Left ventricle myocardium inferior (tissue), 1 donor: Measurements from ENCODE around the gene NSMCE1. TPM values are rescaled to one million over a fixed set of nuclear protein-coding genes. Genes with fewer than 3 reads are reported as not detected.
A peak's percentile ranks its signal among the peaks of the same experiment; 100 is the strongest.

Experiments
- DNase-seq: peaks from one replicate; pipeline ENCODE4 v3.0.0-alpha.2; 2020
- H3K27ac ChIP-seq: fragments of 200-600 bp; replicated peaks from 2 replicates; pipeline ENCODE4 v1.8.0; 2021
- H3K27me3 ChIP-seq: fragments of 200-600 bp; 2 replicates; pipeline ENCODE4 v1.8.0; 2021; ENCODE audit warnings: low read depth
- H3K36me3 ChIP-seq: fragments of 200-600 bp; 2 replicates; pipeline ENCODE4 v1.8.0; 2021
- H3K4me1 ChIP-seq: fragments of 200-600 bp; 2 replicates; pipeline ENCODE4 v1.8.0; 2021
- H3K4me3 ChIP-seq: fragments of 200-600 bp; 2 replicates; pipeline ENCODE4 v1.8.0; 2021; ENCODE audit warnings: mild to moderate bottlenecking, moderate library complexity
- H3K9me3 ChIP-seq: fragments of 200-600 bp; replicated peaks from 2 replicates; pipeline ENCODE4 v1.8.0; 2021
- intact Hi-C: fragments of 100-400 bp; cut with micrococcal nuclease; formaldehyde crosslinking; loops from one replicate; pipeline ENCODE4 v1.11.0; 2022
- total RNA-seq: library from RNA; stranded (reverse); fragmentation: NEBNext Ultra II Directional; extraction: Animal tissue kit (Norgen Biotek cat#: 25700); gene quantifications from one replicate; pipeline ENCODE4 v1.2.1, GENCODE V29; 2021
- TF ChIP-seq, protein P1 (sequence below): fragments of 200-600 bp; IDR thresholded peaks from 2 replicates; pipeline ENCODE4 v1.8.0; 2021; ENCODE audit warnings: antibody characterized with exemption, mild to moderate bottlenecking, borderline replicate concordance
- donor health status: DM: no; HTN: yes; CAD: no; lungs with severe emphysema.

NSMCE1 gene
- total RNA-seq, 1 donor from 2014 or later = 38.6 TPM

DNA sequence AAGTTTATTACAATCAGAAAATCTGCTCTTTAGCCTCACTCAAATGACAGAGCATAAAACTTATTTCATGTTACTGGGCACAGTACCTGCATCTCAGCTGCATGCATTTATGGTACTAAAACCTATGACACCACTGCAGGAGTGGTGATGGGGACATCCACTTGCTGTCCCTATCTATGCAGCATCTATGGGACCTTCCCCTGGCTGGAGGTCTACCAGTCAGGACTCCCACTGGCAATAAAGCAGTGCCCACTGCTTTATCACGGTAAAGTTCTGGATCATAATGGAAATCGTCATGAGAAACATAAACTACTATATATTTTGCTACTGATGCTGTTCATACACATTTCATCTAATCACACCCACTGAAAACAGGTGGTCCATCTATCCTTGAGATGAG is 26.2 kb downstream of the NSMCE1 start:
- no peaks in the 10 kb centered on the region for H3K36me3 ChIP-seq

DNA sequence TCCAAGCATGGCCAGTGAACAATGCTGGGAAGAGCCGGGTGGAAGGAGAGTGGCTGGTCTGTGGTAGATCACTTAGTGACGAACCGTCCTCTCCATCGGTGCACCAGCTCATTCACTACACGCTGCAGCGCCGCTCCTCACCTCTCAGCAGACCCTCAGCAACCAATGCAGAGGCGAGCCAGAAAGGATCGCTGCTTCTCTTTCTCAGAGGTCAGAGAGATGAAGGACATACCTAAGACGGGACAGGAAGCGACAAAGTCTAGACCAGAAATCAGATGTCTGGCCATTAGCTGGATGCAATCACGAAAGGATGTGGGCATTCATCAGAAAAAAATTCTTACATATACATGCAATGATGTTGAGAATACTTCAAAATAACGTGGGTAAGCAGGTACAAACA is 26.9 kb downstream of the NSMCE1 start:
- Histone ChIP-seq H3K27ac (peak overlapping the region; percentile 77), H3K9me3 (no peaks in the 10 kb centered on the region), H3K36me3 (no peaks in the 10 kb centered on the region), H3K27me3 (no peaks in the 10 kb centered on the region), H3K4me3 (no peak overlapping the region), H3K4me1 (peaks cover 82% of the 10 kb centered on the region)
- TF ChIP-seq, protein P1, sequence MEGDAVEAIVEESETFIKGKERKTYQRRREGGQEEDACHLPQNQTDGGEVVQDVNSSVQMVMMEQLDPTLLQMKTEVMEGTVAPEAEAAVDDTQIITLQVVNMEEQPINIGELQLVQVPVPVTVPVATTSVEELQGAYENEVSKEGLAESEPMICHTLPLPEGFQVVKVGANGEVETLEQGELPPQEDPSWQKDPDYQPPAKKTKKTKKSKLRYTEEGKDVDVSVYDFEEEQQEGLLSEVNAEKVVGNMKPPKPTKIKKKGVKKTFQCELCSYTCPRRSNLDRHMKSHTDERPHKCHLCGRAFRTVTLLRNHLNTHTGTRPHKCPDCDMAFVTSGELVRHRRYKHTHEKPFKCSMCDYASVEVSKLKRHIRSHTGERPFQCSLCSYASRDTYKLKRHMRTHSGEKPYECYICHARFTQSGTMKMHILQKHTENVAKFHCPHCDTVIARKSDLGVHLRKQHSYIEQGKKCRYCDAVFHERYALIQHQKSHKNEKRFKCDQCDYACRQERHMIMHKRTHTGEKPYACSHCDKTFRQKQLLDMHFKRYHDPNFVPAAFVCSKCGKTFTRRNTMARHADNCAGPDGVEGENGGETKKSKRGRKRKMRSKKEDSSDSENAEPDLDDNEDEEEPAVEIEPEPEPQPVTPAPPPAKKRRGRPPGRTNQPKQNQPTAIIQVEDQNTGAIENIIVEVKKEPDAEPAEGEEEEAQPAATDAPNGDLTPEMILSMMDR = no peak
- no peak for DNase-seq
- intact Hi-C loops = no loop called here

More for the DNA sequence above, 26.2 kb downstream of the NSMCE1 start:
- DNase-seq = no peak
- intact Hi-C loops = no loop called here
- Histone ChIP-seq H3K9me3 (no peaks in the 10 kb centered on the region), H3K4me3 (peak overlapping the region; percentile 46), H3K27ac (peak overlapping the region; percentile 77), H3K27me3 (no peaks in the 10 kb centered on the region), H3K4me1 (peaks cover 76% of the 10 kb centered on the region)
- TF ChIP-seq, protein P1 = no peak

DNA sequence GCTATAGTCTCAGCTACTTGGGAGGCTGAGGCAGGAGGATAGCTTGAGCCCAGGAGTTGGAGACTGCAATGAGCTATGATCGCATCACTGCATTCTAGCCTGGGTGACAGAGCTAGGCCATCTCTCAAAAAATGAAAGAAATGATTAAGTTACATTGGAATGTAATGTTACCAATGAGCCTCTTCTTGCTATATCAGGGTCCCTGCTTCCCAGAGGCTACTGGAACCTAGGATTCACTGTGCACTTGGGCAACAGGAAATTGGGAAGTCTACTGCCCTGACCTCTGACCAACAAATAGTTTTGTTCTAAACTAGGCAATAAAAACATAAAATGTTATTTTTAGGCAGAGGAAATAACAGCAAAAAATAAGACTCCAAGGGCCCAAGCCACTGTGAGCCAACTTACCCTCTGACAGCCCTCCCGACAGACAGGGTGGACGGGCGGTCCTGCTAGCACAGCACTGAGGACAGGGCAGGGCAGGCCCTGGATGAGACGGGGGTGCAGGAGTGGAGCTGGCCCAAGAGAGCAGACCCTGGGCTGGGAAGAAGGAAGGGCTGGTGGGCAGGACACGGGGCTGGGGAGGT is 27.5 kb downstream of the NSMCE1 start:
- no peak overlapping the region for H3K4me3 ChIP-seq
- H3K27ac ChIP-seq = peak overlapping the region; percentile 77
- DNase-seq = no peak
- TF ChIP-seq, protein P1 = no peak
- no peaks in the 10 kb centered on the region for H3K36me3 ChIP-seq
- peaks cover 82% of the 10 kb centered on the region for H3K4me1 ChIP-seq
- intact Hi-C loops = no loop called here
- H3K27me3 ChIP-seq = no peaks in the 10 kb centered on the region
- H3K9me3 ChIP-seq = no peaks in the 10 kb centered on the region

DNA sequence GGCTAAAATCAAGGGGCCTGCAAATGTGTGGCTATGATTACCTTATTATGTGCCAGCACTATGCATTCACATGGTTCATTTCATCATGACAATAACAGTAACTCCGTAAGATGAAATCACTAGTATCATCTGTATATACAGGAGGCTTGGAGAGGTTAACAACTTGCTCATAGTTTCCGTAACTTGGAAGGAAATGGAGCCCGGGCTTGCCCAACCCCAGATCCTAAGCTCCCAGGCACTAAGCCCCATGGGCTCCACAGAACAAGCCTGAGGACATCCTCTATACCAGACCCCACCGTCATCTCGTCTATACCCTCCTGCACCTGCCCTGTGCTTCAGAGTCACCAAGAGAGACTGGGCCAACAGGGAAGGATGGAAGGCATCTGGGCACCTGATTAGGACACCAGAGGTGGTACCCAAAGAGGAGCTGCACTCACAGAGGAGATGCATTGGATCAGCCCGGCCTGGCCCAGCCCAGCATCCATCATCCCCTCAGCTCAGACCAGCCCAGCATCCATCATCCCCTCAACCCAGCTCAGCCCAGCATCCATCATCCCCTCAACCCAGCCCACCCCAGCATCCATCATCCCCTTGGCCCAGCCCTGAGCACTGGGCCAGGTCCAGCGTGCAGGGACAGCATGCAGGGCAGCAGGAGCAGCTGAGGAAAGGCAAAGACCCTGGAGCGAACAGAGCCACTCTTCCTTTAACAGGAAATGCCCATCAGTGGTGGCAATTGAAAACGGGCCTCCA is 28.5 kb downstream of the NSMCE1 start:
- no peaks in the 10 kb centered on the region for H3K9me3 ChIP-seq
- no peaks in the 10 kb centered on the region for H3K27me3 ChIP-seq
- peak overlapping the region; percentile 77 for H3K27ac ChIP-seq
- DNase-seq = no peak
- H3K36me3 ChIP-seq = no peaks in the 10 kb centered on the region
- peaks cover 82% of the 10 kb centered on the region for H3K4me1 ChIP-seq
- intact Hi-C loops = no loop called here
- TF ChIP-seq, protein P1 = no peak
- H3K4me3 ChIP-seq = no peak overlapping the region

DNA sequence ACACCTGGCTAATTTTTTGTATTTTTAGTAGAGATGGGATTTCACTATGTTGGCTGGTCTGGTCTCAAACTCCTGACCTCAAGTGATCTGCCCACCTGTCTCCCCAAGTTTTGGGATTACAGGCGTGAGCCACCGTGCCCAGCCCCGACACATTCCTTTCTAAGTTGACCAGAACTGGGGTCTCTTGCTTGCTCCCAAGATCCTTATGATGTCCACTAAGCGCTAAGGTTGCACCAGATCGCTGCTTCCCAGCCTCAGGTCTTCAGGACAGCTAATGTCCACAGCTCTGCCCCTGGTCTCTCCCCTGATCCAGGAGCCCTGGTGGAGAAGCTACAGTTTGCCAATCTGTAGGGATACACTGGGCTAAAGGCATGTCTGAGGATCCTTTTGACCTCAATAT is 29.5 kb downstream of the NSMCE1 start:
- no peaks in the 10 kb centered on the region for H3K27me3 ChIP-seq
- no peaks in the 10 kb centered on the region for H3K9me3 ChIP-seq
- TF ChIP-seq, protein P1 = no peak
- no peak overlapping the region for H3K4me3 ChIP-seq
- no peak overlapping the region for H3K27ac ChIP-seq
- no peak for DNase-seq
- peaks cover under 1% of the 10 kb centered on the region for H3K36me3 ChIP-seq
- H3K4me1 ChIP-seq = peaks cover 79% of the 10 kb centered on the region
- intact Hi-C loops = no loop called here
